Loucy (cell line): ENCODE results near the gene CGB8.
"Not testable (repeated sequence)": the region's sequence is repeated elsewhere in the genome, so short reads cannot be mapped to it uniquely, and the experiment has no call there.

Experiments
- CTCF ChIP-seq: fragments of 200-600 bp; sonication (generic); conservative IDR thresholded peaks from 2 replicates; pipeline ENCODE4 v1.5.1; 2014; ENCODE audit warnings: mild to moderate bottlenecking, antibody characterized with exemption, low read length
- EZH2phosphoT487 ChIP-seq: fragments of 200-600 bp; IDR thresholded peaks from 2 replicates; pipeline ENCODE4 v1.6.1; 2018; ENCODE audit warnings: antibody characterized with exemption, mild to moderate bottlenecking, moderate library complexity, borderline replicate concordance

- not testable (repeated sequence) for TF ChIP-seq CTCF, EZH2phosphoT487
Observed at GRCh38 chr19:49028686-49029085, 20.2 kb downstream of the CGB8 start.
